CD14-positive monocyte (primary cell): ENCODE measurements around the gene TBPL2. TPM values are rescaled to one million over a fixed set of nuclear protein-coding genes. Genes with fewer than 3 reads are reported as not detected.

ENCODE experiments used
- DNase-seq, 3 donors: peaks; one replicate each; pipeline ENCODE4 v3.0.0-alpha.2; 2011 to 2022
- H2AFZ ChIP-seq: 2 replicates; pipeline ENCODE4 v1.6.0; 2012; ENCODE audit warnings: mild to moderate bottlenecking, low read depth, low read length, inconsistent platforms; ENCODE audit not compliant: insufficient read depth, poor library complexity, severe bottlenecking
- H3K27ac ChIP-seq, 2 donors: 1 replicate in 1 of 2; 2 replicates in 1 of 2; pipeline ENCODE4 v1.5.1; 2012 to 2013; ENCODE audit warnings: low read length in 2 of 2, control low read depth in 1 of 2, inconsistent platforms in 1 of 2, low read depth in 1 of 2, mild to moderate bottlenecking in 1 of 2
- H3K27me3 ChIP-seq, 2 donors: one replicate each; pipeline versions ENCODE4 v1.6.0 to v1.6.1; 2011 to 2013; ENCODE audit warnings: low read length in 2 of 2; ENCODE audit not compliant: control insufficient read depth in 2 of 2, insufficient read depth in 2 of 2
- H3K36me3 ChIP-seq, 2 donors: replicated peaks in 1 of 2; 1 replicate in 1 of 2; 2 replicates in 1 of 2; pipeline versions ENCODE4 v1.5.1 to v1.6.1; 2012 to 2013; ENCODE audit warnings: low read length in 2 of 2, control low read depth in 1 of 2, inconsistent platforms in 1 of 2, mild to moderate bottlenecking in 1 of 2; ENCODE audit not compliant: insufficient read depth in 2 of 2, control insufficient read depth in 1 of 2
- H3K4me1 ChIP-seq, 2 donors: 1 replicate in 1 of 2; 2 replicates in 1 of 2; pipeline versions ENCODE4 v1.5.1 to v1.6.1; 2012 to 2013; ENCODE audit warnings: low read length in 2 of 2, control low read depth in 1 of 2, inconsistent platforms in 1 of 2, mild to moderate bottlenecking in 1 of 2, moderate library complexity in 1 of 2; ENCODE audit not compliant: insufficient read depth in 2 of 2, control insufficient read depth in 1 of 2
- H3K4me2 ChIP-seq: replicated peaks from 2 replicates; pipeline ENCODE3; 2012; ENCODE audit warnings: low read length, moderate library complexity, mild to moderate bottlenecking; ENCODE audit not compliant: poor library complexity, severe bottlenecking; ENCODE audit errors: extremely low read depth
- H3K4me3 ChIP-seq, 3 experiments: fragments of 200-600 bp in 1 of 3; sonication (generic) in 1 of 3; replicated peaks in 1 of 3; 1 replicate in 2 of 3; 2 replicates in 1 of 3; pipeline ENCODE4 v1.5.1; 2011 to 2013; ENCODE audit warnings: low read length in 3 of 3, mild to moderate bottlenecking in 3 of 3, control low read depth in 2 of 3, low read depth in 2 of 3, inconsistent platforms in 1 of 3, moderate library complexity in 1 of 3
- H3K79me2 ChIP-seq: 2 replicates; pipeline ENCODE4 v1.6.0; 2012; ENCODE audit warnings: mild to moderate bottlenecking, control low read depth, inconsistent platforms, low read length, moderate library complexity; ENCODE audit not compliant: insufficient read depth
- H3K9ac ChIP-seq: 2 replicates; pipeline ENCODE4 v1.6.0; 2017; ENCODE audit warnings: low read length, mild to moderate bottlenecking; ENCODE audit not compliant: insufficient read depth, poor library complexity, severe bottlenecking
- H3K9me3 ChIP-seq, 2 donors: replicated peaks in 1 of 2; 1 replicate in 1 of 2; 2 replicates in 1 of 2; pipeline versions ENCODE4 v1.5.1 to v1.6.1; 2012 to 2013; ENCODE audit warnings: low read length in 2 of 2, control low read depth in 1 of 2; ENCODE audit not compliant: control insufficient read depth in 1 of 2, insufficient read depth in 1 of 2
- H4K20me1 ChIP-seq: 2 replicates; pipeline ENCODE4 v1.6.0; 2012; ENCODE audit warnings: mild to moderate bottlenecking, low read length, control low read depth, moderate library complexity; ENCODE audit not compliant: insufficient read depth
- H3K27ac Mint-ChIP-seq, 7 donors: one replicate each; pipeline ENCODE4 v1.8.0; 2020; ENCODE audit warnings: mild to moderate bottlenecking in 7 of 7, mixed read lengths in 7 of 7, moderate library complexity in 6 of 7, inconsistent platforms in 2 of 7
- H3K27me3 Mint-ChIP-seq, 3 donors: one replicate each; pipeline ENCODE4 v1.8.0; 2021 to 2022; ENCODE audit warnings: low read depth in 3 of 3, mild to moderate bottlenecking in 3 of 3, mixed read lengths in 3 of 3, moderate library complexity in 3 of 3, inconsistent platforms in 1 of 3
- H3K36me3 Mint-ChIP-seq, 2 donors: one replicate each; pipeline ENCODE4 v1.8.0; 2020; ENCODE audit warnings: mixed read lengths in 2 of 2, inconsistent platforms in 1 of 2, mild to moderate bottlenecking in 1 of 2
- H3K4me1 Mint-ChIP-seq: one replicate; pipeline ENCODE4 v1.8.0; 2020; ENCODE audit warnings: mild to moderate bottlenecking, mixed read lengths
- H3K4me3 Mint-ChIP-seq, 2 donors: one replicate each; pipeline ENCODE4 v1.8.0; 2020; ENCODE audit warnings: mild to moderate bottlenecking in 2 of 2, mixed read lengths in 2 of 2, moderate library complexity in 1 of 2
- H3K9me3 Mint-ChIP-seq, 7 donors: one replicate each; pipeline ENCODE4 v1.8.0; 2020 to 2022; ENCODE audit warnings: mixed read lengths in 7 of 7, mild to moderate bottlenecking in 6 of 7, moderate library complexity in 6 of 7, inconsistent platforms in 2 of 7
- WGBS: methylation state at CpG from one replicate; pipeline ENCODE4 v1.1.5; 2013; ENCODE audit warnings: missing lambda C conversion rate; ENCODE audit not compliant: insufficient coverage; 5-methylcytosine and 5-hydroxymethylcytosine counted together
- intact Hi-C, 2 donors: fragments of 100-400 bp; cut with micrococcal nuclease; formaldehyde crosslinking; loops; one replicate each; pipeline versions ENCODE4 v1.15.0 to v1.15.1; 2023
- polyA plus RNA-seq, 3 donors: library from polyadenylated mRNA; depleted of rRNA in 1 of 3; unstranded in 2 of 3; stranded (reverse) in 1 of 3; fragments of 300-500 nt in 2 of 3; fragments of >200 nt in 1 of 3; fragmentation: Illumina TruSeq in 2 of 3; gene quantifications; 1 replicate in 2 of 3; 2 replicates in 1 of 3; pipeline ENCODE4 v1.2.3, GENCODE V29; 2012 to 2021
- TF ChIP-seq, protein P1 (sequence below): fragments of 200-600 bp; IDR thresholded peaks from one replicate; pipeline ENCODE4 v1.8.0; 2022; ENCODE audit warnings: antibody characterized with exemption, mild to moderate bottlenecking

The TBPL2 gene
- polyA plus RNA-seq, 3 donors, result not detected

DNA sequence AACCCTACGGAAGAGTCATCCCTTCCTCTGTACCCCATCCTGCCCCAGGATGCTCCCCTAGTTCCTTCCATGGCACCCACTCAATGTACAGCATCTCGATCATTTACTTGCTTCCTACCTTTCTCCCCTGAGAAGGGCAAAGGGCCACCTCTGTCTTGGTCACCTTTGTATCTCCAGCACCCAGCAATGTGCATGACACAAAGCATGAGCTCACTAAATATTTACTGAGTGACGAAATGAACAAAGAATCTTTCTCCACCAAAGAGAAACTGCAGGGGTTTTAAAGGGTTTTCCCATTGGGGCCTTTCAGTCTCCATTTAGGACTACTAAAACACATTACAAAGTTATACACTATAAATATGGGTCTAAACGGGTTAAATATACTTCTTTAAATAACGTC lies 59.4 kb downstream of the TBPL2 start:
- Histone ChIP-seq H2AFZ (no peak overlapping the region), H3K4me3 (no peak overlapping the region), H3K27ac (no peak overlapping the region), H3K4me2 (no peak overlapping the region), H3K27me3 (no peaks in the 10 kb centered on the region), H4K20me1 (no peaks in the 10 kb centered on the region), H3K4me1 (no peaks in the 10 kb centered on the region), H3K9me3 (no peaks in the 10 kb centered on the region), H3K36me3 (peaks cover 63 to 92% of the 10 kb centered on the region in 2 donors), H3K79me2 (no peaks in the 10 kb centered on the region), H3K9ac (no peak overlapping the region)
- H3K27me3 Mint-ChIP-seq, result no peaks in the 10 kb centered on the region
- H3K9me3 Mint-ChIP-seq, result no peaks in the 10 kb centered on the region
- WGBS, result 96% methylated on average over 2 of the region's 5 CpGs
- H3K4me1 Mint-ChIP-seq, result no peaks in the 10 kb centered on the region
- H3K27ac Mint-ChIP-seq, result peak overlapping the region in 1 of 7 donors; percentile 37
- H3K36me3 Mint-ChIP-seq, result peaks cover 71 to 91% of the 10 kb centered on the region in 2 donors
- TF ChIP-seq, protein P1, sequence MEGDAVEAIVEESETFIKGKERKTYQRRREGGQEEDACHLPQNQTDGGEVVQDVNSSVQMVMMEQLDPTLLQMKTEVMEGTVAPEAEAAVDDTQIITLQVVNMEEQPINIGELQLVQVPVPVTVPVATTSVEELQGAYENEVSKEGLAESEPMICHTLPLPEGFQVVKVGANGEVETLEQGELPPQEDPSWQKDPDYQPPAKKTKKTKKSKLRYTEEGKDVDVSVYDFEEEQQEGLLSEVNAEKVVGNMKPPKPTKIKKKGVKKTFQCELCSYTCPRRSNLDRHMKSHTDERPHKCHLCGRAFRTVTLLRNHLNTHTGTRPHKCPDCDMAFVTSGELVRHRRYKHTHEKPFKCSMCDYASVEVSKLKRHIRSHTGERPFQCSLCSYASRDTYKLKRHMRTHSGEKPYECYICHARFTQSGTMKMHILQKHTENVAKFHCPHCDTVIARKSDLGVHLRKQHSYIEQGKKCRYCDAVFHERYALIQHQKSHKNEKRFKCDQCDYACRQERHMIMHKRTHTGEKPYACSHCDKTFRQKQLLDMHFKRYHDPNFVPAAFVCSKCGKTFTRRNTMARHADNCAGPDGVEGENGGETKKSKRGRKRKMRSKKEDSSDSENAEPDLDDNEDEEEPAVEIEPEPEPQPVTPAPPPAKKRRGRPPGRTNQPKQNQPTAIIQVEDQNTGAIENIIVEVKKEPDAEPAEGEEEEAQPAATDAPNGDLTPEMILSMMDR, result no peak
- intact Hi-C loops, result no loop called here
- no peak overlapping the region for H3K4me3 Mint-ChIP-seq
- DNase-seq, result no peak

DNA sequence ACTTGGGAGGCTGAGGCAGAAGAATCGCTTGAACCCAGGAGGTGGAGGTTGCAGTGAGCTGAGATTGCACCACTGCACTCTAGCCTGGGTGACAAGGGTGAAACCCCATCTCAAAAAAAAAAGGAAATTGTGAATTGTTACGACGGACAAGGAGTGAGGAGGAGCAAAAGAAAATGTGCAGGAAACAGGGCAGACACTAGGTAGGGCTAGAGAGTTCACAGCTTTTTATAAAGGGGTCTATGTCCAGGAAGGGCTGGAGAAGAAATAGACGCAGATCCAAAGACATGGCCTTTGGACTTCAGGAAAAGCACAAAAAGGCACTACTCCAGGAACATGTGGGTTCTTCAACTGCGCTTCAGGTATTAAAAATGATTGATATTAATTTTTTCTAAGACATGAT lies 63.2 kb downstream of the TBPL2 start:
- Histone ChIP-seq H3K27me3 (no peaks in the 10 kb centered on the region), H3K27ac (no peak overlapping the region), H3K4me2 (no peak overlapping the region), H3K4me3 (no peak overlapping the region), H4K20me1 (no peaks in the 10 kb centered on the region), H3K79me2 (no peaks in the 10 kb centered on the region), H3K9ac (no peak overlapping the region), H3K36me3 (peaks cover 54 to 89% of the 10 kb centered on the region in 2 donors), H3K9me3 (no peaks in the 10 kb centered on the region), H2AFZ (no peak overlapping the region), H3K4me1 (no peaks in the 10 kb centered on the region)
- peaks cover 0 to 2% (median 0%) of the 10 kb centered on the region in 7 donors for H3K9me3 Mint-ChIP-seq
- H3K4me3 Mint-ChIP-seq, result no peak overlapping the region
- peaks cover 2% of the 10 kb centered on the region for H3K4me1 Mint-ChIP-seq
- intact Hi-C loops, result no loop called here
- 56% methylated on average over 3 of the region's 5 CpGs for WGBS
- H3K27ac Mint-ChIP-seq, result peak overlapping the region in 1 of 7 donors; percentile 10
- no peaks in the 10 kb centered on the region for H3K27me3 Mint-ChIP-seq
- no peak for DNase-seq
- TF ChIP-seq, protein P1, result no peak
- peaks cover 66 to 85% of the 10 kb centered on the region in 2 donors for H3K36me3 Mint-ChIP-seq
